Measurements from ENCODE around the gene CLDND2.

- TF ChIP-seq CTCF (IDR thresholded peaks at IDR 0.05) (no peak), EZH2 (IDR thresholded peaks at IDR 0.05) (no peak), EZH2phosphoT487 (IDR thresholded peaks at IDR 0.05) (no peak)
These were observed 23.7 kb downstream of the CLDND2 start for GRCh38 chr19:51345076-51345620.

All from neural progenitor cell (in vitro differentiated cells).